IMR-90 (cell line): Measurements from ENCODE around the gene SLC4A9. TPM values are rescaled to one million over a fixed set of nuclear protein-coding genes. Genes with fewer than 3 reads are reported as not detected.

Experiments
- ATAC-seq: fragments of 200-7000 bp; cut with Tn5 transposase; 2 replicates; pipeline ENCODE4 v1.9.1; 2020; ENCODE audit warnings: low read depth, mild to moderate bottlenecking, moderate library complexity
- BruUV-seq: library from RNA; stranded (reverse); fragments of 400-500 nt; replicated peaks from 2 replicates; lab custom pipeline; 2021; lab: Mats Ljungman, UMichigan
- CTCF ChIA-PET: fragments of 300-600 bp; formaldehyde crosslinking; extraction: SDS; loops from one replicate; lab custom pipeline; 2021; ENCODE audit warnings: antibody characterized with exemption; lab: Yijun Ruan, JAX
- POLR2A ChIA-PET: fragments of 300-600 bp; sonication (Branson Sonifier 250); formaldehyde crosslinking; loops from one replicate; lab custom pipeline; 2022; ENCODE audit warnings: antibody characterized with exemption; ENCODE audit not compliant: unreplicated experiment; lab: Charles Lee
- DNase-seq: peaks from one replicate; pipeline ENCODE4 v3.0.0; 2013
- H2AFZ ChIP-seq: replicated peaks from 2 replicates; pipeline ENCODE3; 2013; ENCODE audit warnings: low read length, mild to moderate bottlenecking; ENCODE audit not compliant: poor library complexity
- H2AK5ac ChIP-seq: 2 replicates; pipeline ENCODE4 v1.6.1; 2013; ENCODE audit warnings: low read depth, low read length, inconsistent platforms
- H2AK9ac ChIP-seq: replicated peaks from 2 replicates; pipeline ENCODE3; 2013; ENCODE audit warnings: mild to moderate bottlenecking, low read depth, low read length, moderate library complexity; ENCODE audit not compliant: poor library complexity
- H2BK120ac ChIP-seq: 2 replicates; pipeline ENCODE4 v1.6.1; 2013; ENCODE audit warnings: low read depth, low read length, inconsistent platforms
- H2BK15ac ChIP-seq: 3 replicates; pipeline ENCODE4 v1.6.1; 2013; ENCODE audit warnings: low read depth, low read length, inconsistent platforms
- H2BK20ac ChIP-seq: 2 replicates; pipeline ENCODE4 v1.6.1; 2013; ENCODE audit warnings: low read depth, mild to moderate bottlenecking, inconsistent platforms, low read length, moderate library complexity
- H2BK5ac ChIP-seq: 2 replicates; pipeline ENCODE4 v1.6.1; 2013; ENCODE audit warnings: mild to moderate bottlenecking, low read depth, low read length, inconsistent platforms; ENCODE audit not compliant: poor library complexity, severe bottlenecking
- H3K14ac ChIP-seq: replicated peaks from 2 replicates; pipeline ENCODE4 v1.6.1; 2013; ENCODE audit warnings: low read depth, low read length, inconsistent platforms
- H3K18ac ChIP-seq: 2 replicates; pipeline ENCODE4 v1.6.1; 2013; ENCODE audit warnings: low read depth, low read length, control low read depth
- H3K23ac ChIP-seq: 2 replicates; pipeline ENCODE4 v1.6.1; 2013; ENCODE audit warnings: low read depth, low read length, inconsistent platforms
- H3K27ac ChIP-seq: 2 replicates; pipeline ENCODE4 v1.5.1; 2013; ENCODE audit warnings: mild to moderate bottlenecking, control low read depth, low read length; ENCODE audit not compliant: insufficient read depth
- H3K27me3 ChIP-seq: 2 replicates; pipeline ENCODE4 v1.6.1; 2013; ENCODE audit warnings: low read length; ENCODE audit not compliant: control insufficient read depth, insufficient read depth
- H3K36me3 ChIP-seq: 2 replicates; pipeline ENCODE4 v1.6.1; 2013; ENCODE audit warnings: low read length, mixed read lengths; ENCODE audit not compliant: control insufficient read depth, insufficient read depth
- H3K4ac ChIP-seq: 2 replicates; pipeline ENCODE4 v1.6.1; 2013; ENCODE audit warnings: low read depth, low read length, inconsistent platforms
- H3K4me1 ChIP-seq: 2 replicates; pipeline ENCODE4 v1.6.1; 2013; ENCODE audit warnings: low read length, mixed read lengths; ENCODE audit not compliant: control insufficient read depth, insufficient read depth
- H3K4me2 ChIP-seq: 2 replicates; pipeline ENCODE4 v1.6.1; 2013; ENCODE audit warnings: low read depth, mild to moderate bottlenecking, control low read depth, low read length, moderate library complexity
- H3K4me3 ChIP-seq: 2 replicates; pipeline ENCODE4 v1.5.1; 2013; ENCODE audit warnings: low read depth, mild to moderate bottlenecking, control low read depth, low read length, moderate library complexity; ENCODE audit not compliant: insufficient read depth
- H3K56ac ChIP-seq: 2 replicates; pipeline ENCODE4 v1.6.1; 2013; ENCODE audit warnings: low read length, inconsistent platforms; ENCODE audit not compliant: insufficient read depth; ENCODE audit errors: extremely low read depth
- H3K79me1 ChIP-seq, 2 experiments: 2 replicates each; pipeline ENCODE4 v1.6.1; 2013; ENCODE audit warnings: low read length in 2 of 2, inconsistent platforms in 1 of 2, low read depth in 1 of 2
- H3K9ac ChIP-seq: 2 replicates; pipeline ENCODE4 v1.6.1; 2013; ENCODE audit warnings: low read depth, low read length, control low read depth
- H3K9me1 ChIP-seq: 2 replicates; pipeline ENCODE4 v1.6.1; 2013; ENCODE audit warnings: low read length, inconsistent platforms; ENCODE audit not compliant: insufficient read depth
- H3K9me3 ChIP-seq: 2 replicates; pipeline ENCODE4 v1.6.1; 2013; ENCODE audit warnings: low read length; ENCODE audit not compliant: control insufficient read depth, insufficient read depth
- H4K20me1 ChIP-seq: 2 replicates; pipeline ENCODE4 v1.6.1; 2013; ENCODE audit warnings: low read length, inconsistent platforms; ENCODE audit not compliant: insufficient read depth
- H4K5ac ChIP-seq: 2 replicates; pipeline ENCODE4 v1.6.1; 2013; ENCODE audit warnings: mild to moderate bottlenecking, low read depth, low read length, control low read depth
- H4K8ac ChIP-seq, 2 experiments: 2 replicates each; pipeline ENCODE4 v1.6.1; 2013; ENCODE audit warnings: low read depth in 2 of 2, low read length in 2 of 2, control low read depth in 1 of 2, inconsistent platforms in 1 of 2
- H4K91ac ChIP-seq: 2 replicates; pipeline ENCODE4 v1.6.1; 2013; ENCODE audit warnings: low read depth, low read length, inconsistent platforms; ENCODE audit not compliant: insufficient read depth
- BHLHE40 ChIP-seq: fragments of 150-350 bp; IDR thresholded peaks from 2 replicates; pipeline ENCODE4 v1.6.1; 2016; ENCODE audit warnings: mild to moderate bottlenecking, low read depth, low read length
- CEBPB ChIP-seq: IDR thresholded peaks from 2 replicates; pipeline ENCODE4 v1.6.1; 2012; ENCODE audit warnings: low read depth, low read length, improper control_type of control experiment
- ELK1 ChIP-seq: fragments of 150-350 bp; IDR thresholded peaks from 2 replicates; pipeline ENCODE4 v1.6.1; 2016; ENCODE audit warnings: low read depth, mild to moderate bottlenecking, low read length, moderate library complexity, borderline replicate concordance
- FOS ChIP-seq: fragments of 150-350 bp; IDR thresholded peaks from 2 replicates; pipeline ENCODE4 v1.6.1; 2016; ENCODE audit warnings: low read depth, low read length
- MAFK ChIP-seq: IDR thresholded peaks from 2 replicates; pipeline ENCODE4 v1.6.1; 2012; ENCODE audit warnings: low read depth, low read length, improper control_type of control experiment
- POLR2A ChIP-seq: IDR thresholded peaks from 2 replicates; pipeline ENCODE4 v1.6.1; 2012; ENCODE audit warnings: mild to moderate bottlenecking, low read depth, low read length
- RCOR1 ChIP-seq: IDR thresholded peaks from 2 replicates; pipeline ENCODE4 v1.6.1; 2012; ENCODE audit warnings: mild to moderate bottlenecking, low read length, improper control_type of control experiment; ENCODE audit not compliant: insufficient replicate concordance
- SMC3 ChIP-seq: fragments of 150-350 bp; IDR thresholded peaks from 2 replicates; pipeline ENCODE4 v1.6.1; 2016; ENCODE audit warnings: low read depth, mild to moderate bottlenecking, antibody characterized with exemption, low read length, moderate library complexity
- USF2 ChIP-seq: fragments of 150-350 bp; IDR thresholded peaks from 2 replicates; pipeline ENCODE4 v1.6.1; 2017; ENCODE audit warnings: mild to moderate bottlenecking, antibody characterized with exemption, low read length, low read depth
- WGBS, 2 experiments: methylation state at CpG; one replicate each; pipeline versions ENCODE4 v1.1.5 to v1.1.7; 2013; ENCODE audit warnings: missing lambda C conversion rate in 2 of 2; ENCODE audit not compliant: insufficient read length in 1 of 2; ENCODE audit errors: extremely low coverage in 2 of 2; 5-methylcytosine and 5-hydroxymethylcytosine counted together
- dilution Hi-C: fragments of 300-500 bp; cut with HindIII; formaldehyde crosslinking; loops from one replicate; pipeline ENCODE4 v1.14.3; 2018; ENCODE audit warnings: low sequenced_read_pairs; ENCODE audit not compliant: unreplicated experiment
- in situ Hi-C: fragments of 300-500 bp; cut with MboI; formaldehyde crosslinking; loops from 3 replicates; pipeline ENCODE4 v1.14.3; 2019; ENCODE audit warnings: low sequenced_read_pairs, inconsistent platforms, mixed read lengths
- intact Hi-C: fragments of 100-400 bp; cut with micrococcal nuclease; formaldehyde crosslinking; loops from 2 replicates; pipeline ENCODE4 v1.10.0; 2022
- polyA plus RNA-seq, 3 experiments: library from polyadenylated mRNA; depleted of rRNA; stranded (reverse); fragments of >200 nt; gene quantifications; 2 replicates each; pipeline ENCODE4 v1.2.3, GENCODE V29; 2012; ENCODE audit warnings: low replicate concordance in 1 of 3
- total RNA-seq: library from RNA; depleted of rRNA; stranded (reverse); fragments of >200 nt; gene quantifications from 2 replicates; pipeline ENCODE4 v1.2.3, GENCODE V29; 2012

SLC4A9 gene
- total and polyA plus RNA-seq, 2 of the 4 experiments (the other 2 are of a cell fraction): not detected

- H3K56ac ChIP-seq: no peak overlapping the region
- no peak overlapping the region for H3K4me2 ChIP-seq
- no peaks in the 10 kb centered on the region for H3K9me3 ChIP-seq
- no peak overlapping the region for H2BK20ac ChIP-seq
- no peaks in the 10 kb centered on the region for H3K36me3 ChIP-seq
- no CpG with 5 or more reads among the region's 1 CpG for WGBS, 2 experiments
- H3K27me3 ChIP-seq: no peaks in the 10 kb centered on the region
- DNase-seq (no peak), ATAC-seq (no peak; the same call in 1 of the 2 replicates)
- H2AK5ac ChIP-seq: no peak overlapping the region
- no TSS peak for BruUV-seq
- H2BK120ac ChIP-seq: no peak overlapping the region
- H3K27ac ChIP-seq: no peak overlapping the region
- H4K5ac ChIP-seq: no peak overlapping the region
- H2BK5ac ChIP-seq: no peak overlapping the region
- no peaks in the 10 kb centered on the region for H3K4me1 ChIP-seq
- no peak overlapping the region for H3K9ac ChIP-seq
- H4K91ac ChIP-seq: no peak overlapping the region
- no peak overlapping the region for H2AK9ac ChIP-seq
- intact Hi-C loops (no loop called here), dilution Hi-C loops (no loop called here), in situ Hi-C loops (no loop called here)
- H3K23ac ChIP-seq: no peak overlapping the region
- H4K8ac ChIP-seq: no peak overlapping the region
- no peak overlapping the region for H3K14ac ChIP-seq
- TF ChIP-seq RCOR1 (no peak), MAFK (no peak), POLR2A (no peak), FOS (no peak), CEBPB (peak; percentile 29; the same call in 1 of the 2 replicates), SMC3 (no peak), BHLHE40 (no peak), ELK1 (no peak), USF2 (no peak)
- ChIA-PET CTCF (no interaction called here), POLR2A (no interaction called here)
- H2BK15ac ChIP-seq: no peak overlapping the region
- H3K79me1 ChIP-seq: no peaks in the 10 kb centered on the region
- no peak overlapping the region for H3K4ac ChIP-seq
- no peak overlapping the region for H2AFZ ChIP-seq
- H3K18ac ChIP-seq: no peak overlapping the region
- no peaks in the 10 kb centered on the region for H3K9me1 ChIP-seq
- no peak overlapping the region for H3K4me3 ChIP-seq
- no peaks in the 10 kb centered on the region for H4K20me1 ChIP-seq
Observed at GRCh38 chr5:140391312-140391711, 31.3 kb downstream of the SLC4A9 start.
